NCI-H345 (cell line): ENCODE data around the gene SMURF1.

Source experiments
- DNase-seq: peaks from one replicate; lab custom pipeline; 2025; lab: John Stamatoyannopoulos, UW

Gene SMURF1

DNA sequence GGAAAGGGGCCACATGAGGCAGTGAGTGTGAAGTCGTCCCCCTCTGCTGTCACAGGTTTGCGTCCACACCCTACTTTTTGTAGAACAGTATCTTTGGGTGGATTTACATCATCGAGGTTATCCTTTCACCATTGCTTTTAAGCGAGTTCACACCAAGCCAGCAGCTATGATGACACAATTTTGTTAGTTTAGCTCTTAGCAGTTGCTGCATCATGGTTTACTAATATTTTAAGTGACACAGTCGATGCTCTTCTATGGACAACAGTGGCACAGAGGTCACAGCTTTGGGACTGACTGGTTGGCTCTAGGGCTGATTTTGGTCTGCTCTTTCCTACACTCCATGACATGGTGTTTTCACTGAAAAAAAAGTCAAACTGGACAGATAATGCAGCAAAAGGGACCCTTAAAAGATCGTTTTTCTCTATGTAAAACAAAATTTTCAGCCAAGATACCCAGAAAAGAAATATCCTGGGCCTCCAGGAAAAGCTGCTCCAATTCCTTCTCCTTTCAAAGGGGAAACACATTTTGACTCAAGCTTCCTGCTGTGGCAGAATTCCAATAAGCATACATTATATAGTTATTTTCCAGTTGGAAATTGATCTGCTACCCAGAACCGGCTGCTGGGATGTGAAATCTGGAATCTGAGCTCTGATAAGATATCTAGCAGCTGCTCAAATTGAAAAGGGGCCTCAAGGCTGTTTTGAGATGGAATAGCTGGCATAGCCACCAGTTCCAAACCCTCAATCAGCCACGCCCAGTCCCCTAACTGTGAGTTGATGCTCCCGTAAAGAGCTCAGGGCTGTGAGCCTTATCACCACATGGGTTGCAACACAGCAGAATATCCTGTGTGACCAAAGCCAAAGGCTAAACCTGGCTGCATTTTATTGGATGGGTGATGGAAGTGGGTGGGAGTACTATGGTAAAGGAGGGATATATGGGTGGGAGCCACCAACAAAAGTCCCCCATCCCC, 114.2 kb downstream of the SMURF1 start:
- DNase-seq: no peak

- no peak for DNase-seq
Measured at GRCh38 chr7:99028261-99028973, 115.5 kb downstream of the SMURF1 start.

DNA sequence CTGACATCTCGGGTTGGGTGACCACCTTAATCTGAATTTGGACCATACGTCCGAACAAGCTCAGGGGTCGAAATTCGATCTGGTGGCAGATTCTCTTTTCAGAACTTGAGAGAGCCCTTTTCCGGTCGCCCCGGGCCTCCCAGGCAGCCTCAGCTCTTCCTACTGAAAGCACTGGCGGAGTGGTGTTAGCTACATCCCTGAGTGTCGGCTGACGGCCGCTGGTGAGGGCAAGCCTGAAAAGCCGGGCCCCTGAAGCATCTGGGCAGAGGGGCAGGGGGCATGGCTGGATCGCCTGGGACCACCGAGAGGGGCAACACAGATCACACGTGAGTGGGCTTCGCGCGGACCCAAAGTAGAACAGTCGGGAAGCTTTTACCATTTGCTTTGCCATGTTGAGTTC, 116.1 kb downstream of the SMURF1 start:
- no peak for DNase-seq

- no peak for DNase-seq
Measured at GRCh38 chr7:99027241-99027640, 116.7 kb downstream of the SMURF1 start.

DNA sequence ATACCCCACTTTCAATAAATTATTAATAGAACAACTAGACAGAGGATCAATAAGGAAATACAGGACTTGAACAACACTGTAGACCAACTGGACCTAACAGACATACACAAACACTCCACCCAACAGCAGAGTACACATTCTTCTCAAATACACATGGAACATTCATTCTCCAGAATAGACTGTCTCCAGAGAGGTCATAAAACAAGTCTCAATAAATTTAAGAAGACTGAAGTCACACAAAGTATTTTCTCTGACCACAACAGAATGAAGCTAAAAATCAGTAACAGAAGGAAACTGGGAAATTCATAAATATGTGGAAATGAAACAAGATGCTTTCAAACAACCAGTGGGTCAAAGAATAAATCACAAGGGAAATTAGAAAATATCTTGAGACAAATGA, 119.8 kb downstream of the SMURF1 start:
- DNase-seq: no peak

DNA sequence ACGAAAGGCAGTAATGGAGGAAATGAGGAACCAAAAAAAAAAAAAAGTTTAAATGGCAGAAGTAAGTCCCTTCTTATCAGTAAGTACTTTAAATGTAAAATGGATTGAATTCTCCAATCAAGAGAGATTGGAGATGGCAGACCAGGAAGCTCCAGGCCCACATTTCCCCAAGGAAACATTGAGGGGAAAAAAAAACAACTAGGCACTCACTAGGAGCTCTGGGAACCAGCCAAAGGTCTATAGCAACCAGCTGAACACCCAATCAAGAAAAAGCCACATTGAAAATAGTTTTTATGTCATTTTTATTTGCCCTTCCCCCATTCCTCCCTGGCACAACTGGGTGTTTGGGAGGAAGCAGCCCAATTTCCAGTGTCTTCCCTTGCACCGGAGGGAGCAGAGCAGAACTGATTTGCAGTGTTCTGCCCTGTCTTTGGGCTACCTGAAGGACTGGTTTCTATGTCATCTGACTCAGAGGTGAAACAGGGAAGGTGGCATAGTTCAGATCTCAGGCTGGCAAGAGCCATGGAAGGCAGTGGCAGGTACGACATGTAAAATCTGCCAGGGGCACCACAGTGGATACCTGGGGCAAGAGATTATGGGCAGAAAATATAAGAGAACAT, 121.9 kb downstream of the SMURF1 start:
- no peak for DNase-seq

DNA sequence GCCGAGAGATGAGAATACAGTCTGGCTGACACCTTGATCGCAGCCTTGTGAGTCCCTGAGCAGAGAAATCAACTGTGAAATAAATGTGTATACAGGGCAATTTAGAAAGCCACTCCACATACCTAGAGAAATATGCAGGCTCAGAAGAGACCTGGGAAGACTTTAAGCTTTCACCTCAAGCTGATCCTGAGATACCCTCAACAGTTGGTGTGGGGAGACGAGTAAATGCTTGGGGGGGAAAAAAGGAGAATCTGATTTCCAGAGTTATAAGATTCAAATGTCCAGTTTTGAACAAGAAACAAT, 123.5 kb downstream of the SMURF1 start:
- DNase-seq: no peak

DNA sequence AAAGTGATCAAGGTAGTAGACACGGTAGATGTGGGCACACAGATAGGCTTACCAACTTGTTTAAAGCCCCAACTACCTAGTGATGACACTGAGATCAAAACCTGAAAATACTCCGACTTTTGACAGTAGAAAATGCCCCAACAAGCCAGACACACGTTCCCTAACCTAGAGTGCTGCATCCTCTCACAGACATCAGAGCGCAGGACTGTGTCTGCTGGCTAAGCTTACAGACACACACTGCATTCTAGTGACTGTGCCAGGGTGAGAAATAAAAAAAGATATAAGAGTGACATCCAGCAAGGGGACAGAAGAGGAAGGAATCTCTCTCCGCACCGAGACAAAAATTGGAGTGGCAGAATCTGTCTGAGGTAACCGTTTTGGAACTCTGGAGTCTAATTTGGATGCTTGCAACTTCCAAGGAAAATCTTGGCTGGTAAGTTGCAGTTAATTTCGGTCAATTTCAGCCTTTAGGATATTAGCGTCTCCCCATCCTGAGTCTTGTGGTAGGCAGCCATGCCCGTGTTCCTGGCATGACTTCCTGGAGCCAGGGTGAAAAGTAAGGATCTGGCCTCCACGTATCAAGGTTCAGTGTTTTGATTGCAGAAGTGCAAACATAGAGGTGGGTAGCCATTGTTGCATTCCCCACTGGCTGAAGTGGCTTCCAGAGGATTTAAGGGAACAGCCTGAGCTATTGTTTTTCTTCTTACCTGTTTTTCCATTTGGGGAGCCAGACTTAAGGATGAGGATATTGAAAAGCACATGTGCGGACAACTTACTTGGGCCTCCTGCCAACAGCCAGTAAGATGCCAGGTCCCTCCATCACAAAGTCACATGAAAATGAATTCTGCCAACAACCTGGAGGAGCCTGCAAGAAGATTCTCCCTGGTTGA, 124.1 kb downstream of the SMURF1 start:
- no peak for DNase-seq

GRCh38 chr7:99016196-99016595, 127.7 kb downstream of the SMURF1 start:
- DNase-seq: no peak

GRCh38 chr7:99014113-99014985, 129.6 kb downstream of the SMURF1 start:
- DNase-seq: no peak

DNA sequence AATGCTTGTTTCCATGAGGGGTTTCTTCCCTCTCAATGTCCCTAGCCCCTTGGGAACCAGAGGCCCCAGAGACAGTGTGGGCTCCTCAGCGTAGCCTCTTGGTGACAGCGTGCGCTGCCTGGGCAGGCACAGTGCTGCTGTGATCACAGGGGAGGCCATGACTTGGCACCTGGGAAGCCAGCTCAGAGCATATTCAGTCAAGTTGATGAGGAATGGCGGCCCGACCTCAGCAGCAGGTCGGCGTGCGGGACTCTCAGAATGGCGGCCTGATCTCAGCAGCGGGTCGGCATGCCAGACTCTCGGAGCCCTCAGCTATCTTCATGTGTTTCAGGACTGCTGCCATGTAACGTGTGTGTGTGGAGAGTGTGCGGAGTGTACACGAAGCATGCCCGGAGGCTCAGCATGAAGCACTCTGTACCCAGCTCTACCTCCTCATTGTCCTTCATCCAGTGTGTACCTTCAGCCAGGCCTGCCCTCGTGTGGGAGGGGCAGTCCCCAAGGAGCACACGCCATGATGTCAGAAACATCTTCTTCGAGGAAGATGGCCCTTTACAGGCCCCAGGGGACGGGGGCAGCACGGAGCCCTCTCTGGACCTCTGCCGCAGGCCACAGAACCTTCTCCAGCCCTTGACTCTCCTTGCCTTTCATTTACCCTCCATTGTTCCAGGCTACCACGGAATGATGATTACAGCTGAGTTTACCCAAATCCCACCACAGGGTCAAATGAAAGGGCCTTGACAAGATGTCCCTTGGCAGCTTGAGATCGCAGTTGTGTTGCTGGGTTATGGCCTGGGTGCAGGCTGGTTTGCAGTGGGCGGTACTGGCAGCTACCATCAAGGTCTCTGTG, 130.4 kb downstream of the SMURF1 start:
- DNase-seq: no peak

DNA sequence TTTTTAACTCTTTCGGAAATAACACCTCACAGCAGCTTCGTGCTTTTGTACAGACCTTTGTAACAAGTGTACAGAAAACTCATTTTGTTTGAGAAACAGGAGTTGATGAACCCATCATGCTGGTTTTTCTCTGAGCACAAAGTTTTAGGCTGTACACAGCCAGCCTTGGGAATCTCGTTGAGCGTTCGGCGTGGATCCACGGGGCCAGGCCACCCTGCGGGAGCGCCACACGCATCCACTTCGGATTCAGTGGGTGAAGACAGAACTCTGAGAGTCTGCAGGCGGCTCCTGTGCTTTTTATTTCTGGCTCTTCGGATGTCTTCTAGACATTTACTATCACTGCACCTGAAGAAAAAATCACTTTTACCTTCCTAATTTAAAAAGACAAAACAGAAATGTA, 131.2 kb downstream of the SMURF1 start:
- no peak for DNase-seq

GRCh38 chr7:99011706-99012404, 132.1 kb downstream of the SMURF1 start:
- no peak for DNase-seq

DNA sequence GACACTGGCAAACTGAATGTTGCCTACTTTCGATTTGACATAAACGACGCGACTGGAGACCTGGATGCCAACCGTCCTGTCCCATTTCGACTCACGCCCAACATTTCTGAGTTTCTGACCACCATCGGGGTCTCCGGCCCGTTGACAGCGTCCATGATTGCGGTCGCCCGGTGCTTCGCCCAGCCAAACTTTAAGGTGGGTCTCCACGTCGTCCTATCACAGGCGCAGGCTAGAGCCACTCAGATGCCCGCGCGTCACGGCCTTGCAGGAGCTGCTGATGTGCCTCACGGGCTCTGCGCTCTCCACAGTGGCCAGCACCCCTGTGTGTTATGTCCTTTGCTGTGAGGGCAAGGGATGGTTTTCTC, 132.6 kb downstream of the SMURF1 start:
- no peak for DNase-seq

GRCh38 chr7:99010281-99010680, 133.6 kb downstream of the SMURF1 start:
- no peak for DNase-seq

DNA sequence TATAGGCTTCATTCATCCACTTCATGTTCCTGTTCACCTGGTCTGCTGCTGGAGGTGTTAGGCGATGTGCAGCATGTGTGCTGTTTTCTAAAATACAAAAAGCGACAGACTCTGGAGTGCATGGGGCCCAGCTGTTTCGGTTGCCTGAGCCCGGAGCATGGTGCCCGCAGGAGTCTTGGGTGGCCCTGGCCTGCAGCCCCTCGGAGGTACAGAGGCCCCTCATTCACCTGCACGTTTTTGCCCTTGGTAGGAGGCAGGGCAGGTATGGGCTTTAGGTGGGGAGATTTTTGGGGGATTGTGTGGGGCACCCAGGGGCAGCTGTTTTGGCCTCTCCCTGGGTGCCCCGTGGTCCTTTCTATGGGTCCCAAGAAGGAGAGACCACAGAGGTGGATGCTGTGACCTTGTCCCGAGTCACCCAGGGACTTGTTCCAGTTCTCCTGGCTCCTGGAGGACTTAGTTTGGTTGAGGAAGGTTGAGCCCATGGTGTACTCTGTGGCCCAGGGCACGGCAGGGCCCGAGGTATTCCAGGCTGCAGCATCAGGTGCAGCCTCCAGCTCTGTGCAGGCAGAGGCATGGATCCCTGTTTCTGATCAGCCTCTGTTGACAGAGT, 134.9 kb downstream of the SMURF1 start:
- no peak for DNase-seq

DNA sequence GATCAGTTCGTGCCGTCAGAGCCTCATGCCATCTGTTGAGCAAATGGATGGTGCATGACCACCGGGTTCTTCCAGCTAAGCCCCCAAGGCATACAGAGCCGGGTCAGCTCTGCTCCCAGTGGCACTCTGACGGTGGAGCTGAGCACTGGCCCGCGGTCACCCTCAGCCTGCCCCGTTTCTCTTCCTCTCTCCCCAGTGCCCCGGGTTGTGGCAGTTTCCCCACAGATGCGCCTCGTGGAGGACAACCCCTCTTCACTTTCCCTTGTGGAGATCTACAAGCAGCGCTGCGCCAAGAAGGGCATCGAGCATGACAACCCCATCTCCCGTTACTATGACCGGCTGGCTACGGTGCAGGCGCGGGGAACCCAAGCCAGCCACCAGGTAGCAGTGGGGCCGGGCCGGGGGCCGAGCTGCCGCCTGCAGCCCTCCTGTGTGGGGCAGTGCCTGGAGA, 135.7 kb downstream of the SMURF1 start:
- DNase-seq: no peak

DNA sequence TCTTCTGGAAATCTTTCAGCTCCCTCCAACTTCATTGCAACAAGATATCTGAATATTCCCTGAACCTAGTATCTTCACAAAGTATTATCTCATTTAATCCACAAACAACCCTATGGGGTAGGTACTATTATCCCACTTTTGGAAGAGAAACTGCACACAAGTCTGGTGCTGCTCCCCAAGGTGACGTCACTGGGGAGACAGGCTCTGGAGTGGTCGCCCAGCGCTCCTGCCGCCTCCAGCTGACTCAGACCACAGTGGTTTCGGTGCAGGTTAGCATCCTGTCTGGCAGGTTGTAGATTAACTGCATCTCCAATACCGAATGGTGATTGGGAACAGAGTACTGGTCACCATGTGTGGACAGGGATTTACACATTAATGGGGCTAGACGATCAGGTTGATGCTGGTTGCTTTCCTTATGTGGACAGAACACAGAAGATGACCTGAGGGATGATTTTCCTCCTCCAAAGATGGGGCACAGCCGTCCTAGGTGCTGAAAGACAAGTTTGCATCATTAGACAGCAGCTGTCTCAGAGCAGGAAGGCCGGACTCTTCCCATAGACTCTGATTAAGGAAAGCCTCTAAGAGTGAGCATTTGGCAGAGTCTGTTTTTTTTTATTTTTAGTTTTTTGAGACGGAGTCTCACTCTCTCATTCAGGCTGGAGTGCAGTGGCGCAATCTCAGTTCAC, 137.0 kb downstream of the SMURF1 start:
- DNase-seq: no peak
